ENCODE measurements around the gene KAZN.
"Not testable (repeated sequence)": the region's sequence is repeated elsewhere in the genome, so short reads cannot be mapped to it uniquely, and the experiment has no call there.

Gene KAZN

DNA sequence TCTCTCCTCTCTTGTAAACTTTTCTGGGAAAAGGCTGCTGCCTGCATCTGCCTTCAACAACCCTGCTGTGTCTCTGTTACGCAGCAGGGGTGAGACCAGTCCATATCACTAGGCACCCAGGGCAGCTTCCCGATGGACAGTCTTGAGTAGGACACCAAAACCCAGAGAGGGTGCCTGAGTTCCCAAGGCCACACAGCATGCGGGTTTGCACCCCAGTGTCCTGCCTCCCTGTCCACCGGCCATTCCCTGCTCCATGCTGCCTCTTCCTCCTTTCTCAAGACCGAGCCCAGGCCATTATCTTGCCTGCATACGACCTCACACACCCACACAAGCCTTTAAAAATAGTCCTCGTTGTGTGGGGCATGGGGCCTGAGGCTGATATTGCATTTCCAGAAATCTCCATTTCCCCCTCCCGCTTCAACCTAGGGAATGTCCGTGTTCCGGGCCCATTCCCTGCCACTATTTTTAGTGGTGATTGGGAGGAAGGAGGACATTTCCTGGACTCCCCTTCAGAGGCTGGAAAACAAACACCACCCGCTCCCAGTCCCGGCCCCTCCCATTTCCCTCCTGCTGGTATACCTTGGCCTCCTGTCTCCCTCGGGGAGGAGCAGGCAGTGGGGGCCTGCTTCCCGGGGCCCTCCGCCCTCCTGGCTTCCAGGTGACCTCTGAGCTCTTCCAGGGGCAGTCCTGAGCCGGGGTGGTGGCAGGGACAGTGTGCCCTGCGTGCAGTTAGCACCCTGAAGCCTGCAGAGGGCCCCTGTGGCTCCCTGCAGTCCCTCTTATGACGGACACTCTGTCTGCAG is 422.7 kb downstream of the KAZN start:
- no peak for DNase-seq

DNA sequence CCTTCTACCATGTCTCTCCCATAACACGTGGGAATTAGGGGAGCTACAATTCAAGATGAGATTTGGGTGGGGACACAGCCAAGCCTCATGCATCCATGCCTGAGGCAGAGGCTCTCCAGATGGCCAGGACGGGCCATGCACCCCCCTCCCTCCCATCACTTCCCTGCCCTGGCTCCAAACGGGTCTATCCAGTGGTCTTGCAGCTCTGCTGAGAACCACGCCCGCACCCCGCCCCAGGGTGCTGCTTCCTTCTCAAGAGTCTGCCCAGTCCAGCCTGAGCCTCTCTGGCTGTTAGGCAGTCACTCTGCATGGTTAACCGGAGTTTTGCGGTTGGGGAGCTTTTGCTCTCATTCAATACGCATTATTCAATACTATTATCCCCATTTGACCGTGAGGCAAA is 423.6 kb downstream of the KAZN start:
- DNase-seq: no peak

DNA sequence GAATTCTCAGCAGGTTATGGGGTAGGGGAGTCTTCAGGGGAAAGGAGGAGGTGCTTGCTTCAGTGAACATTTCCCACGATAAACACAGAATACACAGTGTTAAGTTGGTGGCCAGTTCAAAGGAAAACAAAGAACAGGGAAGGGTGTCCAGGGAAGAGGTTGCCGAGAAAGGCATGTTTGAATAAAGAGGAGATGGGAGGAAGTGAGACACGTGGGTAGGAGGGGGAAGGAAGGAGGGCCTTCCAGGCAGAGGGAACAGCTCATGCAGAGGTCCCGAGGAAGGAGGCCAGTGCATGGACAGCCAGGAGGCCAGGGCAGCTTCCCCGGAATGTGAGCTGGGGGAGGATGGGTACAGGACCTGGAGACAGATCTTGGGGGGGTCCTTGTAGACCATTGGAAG is 424.7 kb downstream of the KAZN start:
- DNase-seq: no peak

- DNase-seq: no peak
Measured at GRCh38 chr1:15023976-15024375, 425.5 kb downstream of the KAZN start.

GRCh38 chr1:15026117-15026489 is 427.6 kb downstream of the KAZN start:
- no peak for DNase-seq

DNA sequence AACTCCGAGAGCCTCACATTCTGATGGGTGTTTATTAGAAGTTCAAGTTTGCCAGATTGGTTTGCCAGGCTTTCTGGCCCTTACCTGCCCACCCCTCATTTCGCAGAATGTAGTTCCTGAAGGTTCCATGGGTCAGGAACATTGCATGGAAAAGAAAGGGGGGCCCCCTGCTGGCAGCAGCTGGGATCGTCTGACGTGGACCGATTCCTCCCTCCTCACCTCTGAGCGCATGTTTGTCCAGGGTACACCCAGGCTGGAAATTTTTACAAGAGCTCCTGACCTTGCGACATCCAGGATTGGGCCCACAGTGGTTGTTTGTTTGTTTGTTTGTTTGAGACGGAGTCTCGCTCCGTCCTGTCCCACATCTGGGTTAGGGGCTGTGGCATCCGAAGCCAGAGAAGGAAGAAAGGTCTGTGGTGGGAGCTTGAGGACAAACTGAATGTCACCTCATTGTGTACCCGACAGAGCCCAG is 429.1 kb downstream of the KAZN start:
- no peak for DNase-seq

DNA sequence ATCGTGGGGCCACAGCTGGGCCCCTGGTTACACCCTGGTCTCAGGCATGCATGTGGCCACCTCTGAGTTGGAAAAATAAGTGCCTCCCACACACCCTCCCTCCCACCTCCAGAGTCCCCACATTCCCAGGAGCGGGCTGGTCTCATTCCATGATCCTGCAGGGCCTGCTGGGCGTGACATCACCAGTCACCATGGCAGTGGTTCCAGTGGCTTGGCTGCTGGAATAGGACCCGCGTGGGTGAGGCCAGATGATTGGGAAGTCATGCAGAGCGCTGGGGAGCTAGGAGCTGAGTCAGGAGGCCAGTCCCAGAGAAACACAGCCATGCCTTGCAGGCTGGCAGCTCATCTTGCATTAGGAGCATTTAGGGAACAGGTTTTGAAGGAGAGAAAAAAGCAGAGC is 429.6 kb downstream of the KAZN start:
- DNase-seq: no peak

DNA sequence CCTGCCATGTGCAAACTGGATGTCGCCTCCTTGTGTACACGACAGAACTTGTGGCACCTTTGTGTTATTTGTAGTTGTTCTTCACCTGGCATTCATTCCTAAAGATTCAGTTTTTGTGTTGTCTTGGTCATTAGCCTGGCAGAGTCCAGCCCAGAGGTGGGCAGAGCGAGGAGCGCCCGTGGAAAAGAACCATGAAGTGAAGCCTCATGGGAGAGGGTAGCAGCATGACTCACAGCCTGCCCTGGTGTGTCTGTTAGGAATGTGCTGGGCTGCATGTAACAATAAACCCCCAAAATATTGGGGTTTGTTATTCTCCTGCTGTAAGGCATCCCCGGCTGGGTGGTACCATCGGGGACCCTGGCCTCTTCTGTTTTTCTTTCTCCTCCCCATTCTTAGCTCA is 430.1 kb downstream of the KAZN start:
- DNase-seq: no peak

- DNase-seq: no peak
Measured at GRCh38 chr1:15029036-15029435, 430.6 kb downstream of the KAZN start.

GRCh38 chr1:15029786-15030185 is 431.3 kb downstream of the KAZN start:
- DNase-seq: no peak

GRCh38 chr1:15031251-15031933 is 432.9 kb downstream of the KAZN start:
- DNase-seq: no peak

- no peak for DNase-seq
Measured at GRCh38 chr1:15033264-15033663, 434.8 kb downstream of the KAZN start.

- DNase-seq: no peak
Measured at GRCh38 chr1:15034656-15035055, 436.2 kb downstream of the KAZN start.

DNA sequence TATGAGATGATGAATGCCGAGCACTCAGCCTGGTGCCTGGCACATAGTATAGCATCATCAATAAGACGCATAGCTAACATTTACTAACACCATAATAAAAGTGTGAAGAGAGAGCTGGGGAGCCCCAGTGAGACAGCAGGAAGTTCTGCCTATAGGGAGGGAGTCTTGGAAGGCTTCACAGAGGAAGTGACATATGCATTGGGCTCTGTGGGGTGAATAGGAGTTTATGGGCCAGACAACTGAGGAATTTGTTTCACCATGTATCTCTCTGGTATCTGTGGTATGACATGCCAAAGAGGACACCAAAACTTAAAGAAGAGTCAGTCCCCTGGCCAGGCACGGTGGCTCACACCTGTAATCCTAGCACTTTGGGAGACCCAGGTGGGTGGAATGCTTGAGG is 436.8 kb downstream of the KAZN start:
- no peak for DNase-seq

DNA sequence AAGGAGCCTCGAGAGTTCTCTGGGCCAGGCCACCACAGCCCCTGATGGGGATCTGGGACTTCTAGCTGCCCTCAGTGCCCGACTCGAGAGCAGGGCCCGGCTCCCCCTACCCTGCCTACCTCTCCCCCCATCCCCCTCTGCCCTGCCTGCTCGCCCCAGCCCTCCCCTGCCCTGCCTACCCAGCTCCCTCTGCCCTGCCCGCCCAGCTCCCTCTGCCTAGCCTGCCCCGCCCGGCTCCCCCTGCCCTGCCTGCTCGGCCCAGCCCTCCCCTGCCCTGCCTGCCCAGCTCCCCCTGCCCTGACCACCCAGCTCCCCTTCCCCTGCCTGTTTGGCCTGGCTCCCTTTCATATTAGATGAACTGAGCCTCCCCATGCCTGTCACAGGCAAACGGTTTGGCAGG is 437.6 kb downstream of the KAZN start:
- no peak for DNase-seq

DNA sequence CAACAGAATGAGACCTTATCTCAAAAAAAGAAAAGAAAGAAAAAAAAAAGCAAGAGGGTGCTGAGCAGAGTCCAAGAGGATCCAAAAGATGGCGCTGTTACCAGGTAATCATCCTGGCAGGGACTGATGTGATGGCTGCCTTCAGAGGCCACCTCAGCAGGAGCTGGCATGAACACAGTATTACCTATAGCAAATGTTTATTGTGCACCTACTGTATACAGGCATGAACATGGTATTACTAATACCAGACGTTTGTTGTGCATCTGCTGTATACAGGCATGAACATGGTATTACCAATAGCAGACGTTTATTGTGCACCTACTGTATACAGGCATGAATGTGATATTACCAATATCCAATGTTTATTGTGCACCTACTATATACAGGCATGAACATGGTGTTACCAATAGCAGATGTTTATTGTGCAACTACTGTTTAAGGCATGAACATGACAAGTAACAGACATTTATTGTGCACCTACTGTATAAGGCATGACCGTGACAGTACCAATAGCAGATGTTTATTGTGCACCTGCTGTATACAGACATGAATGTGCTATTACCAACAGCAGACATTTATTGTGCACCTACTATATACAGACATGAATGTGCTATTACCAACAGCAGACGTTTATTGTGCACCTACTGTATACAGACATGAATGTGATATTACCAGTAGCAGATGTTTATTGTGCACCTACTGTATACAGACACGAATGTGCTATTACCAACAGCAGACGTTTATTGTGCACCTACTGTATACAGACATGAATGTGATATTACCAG is 439.9 kb downstream of the KAZN start:
- DNase-seq: no peak

DNA sequence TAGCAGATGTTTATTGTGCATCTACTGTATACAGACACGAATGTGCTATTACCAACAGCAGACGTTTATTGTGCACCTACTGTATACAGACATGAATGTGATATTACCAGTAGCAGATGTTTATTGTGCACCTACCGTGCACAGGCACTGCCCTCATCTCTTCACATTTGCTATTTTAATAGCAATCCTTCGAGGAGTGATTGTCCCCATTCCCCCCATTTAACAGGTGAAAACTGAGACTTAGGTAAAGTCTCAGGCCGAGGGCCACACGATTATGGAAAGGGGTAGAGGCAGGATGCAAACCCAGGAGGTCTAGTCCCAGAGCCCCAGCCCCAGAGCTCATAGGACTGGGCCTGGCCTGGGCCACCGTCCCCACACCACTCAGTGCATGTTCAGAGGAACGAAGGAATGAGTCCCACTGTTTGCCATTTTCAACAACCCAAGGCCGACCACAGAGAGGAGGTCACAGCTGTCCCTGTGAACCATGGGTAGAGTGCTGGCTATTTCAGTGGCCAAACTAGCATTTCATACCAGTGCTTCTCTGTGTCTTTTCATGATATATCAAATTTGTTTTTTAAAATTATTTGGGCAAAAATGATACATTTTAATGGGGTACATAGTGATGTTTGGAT is 440.6 kb downstream of the KAZN start:
- DNase-seq: no peak

- no peak for DNase-seq
Measured at GRCh38 chr1:15039901-15040300, 441.4 kb downstream of the KAZN start.

DNA sequence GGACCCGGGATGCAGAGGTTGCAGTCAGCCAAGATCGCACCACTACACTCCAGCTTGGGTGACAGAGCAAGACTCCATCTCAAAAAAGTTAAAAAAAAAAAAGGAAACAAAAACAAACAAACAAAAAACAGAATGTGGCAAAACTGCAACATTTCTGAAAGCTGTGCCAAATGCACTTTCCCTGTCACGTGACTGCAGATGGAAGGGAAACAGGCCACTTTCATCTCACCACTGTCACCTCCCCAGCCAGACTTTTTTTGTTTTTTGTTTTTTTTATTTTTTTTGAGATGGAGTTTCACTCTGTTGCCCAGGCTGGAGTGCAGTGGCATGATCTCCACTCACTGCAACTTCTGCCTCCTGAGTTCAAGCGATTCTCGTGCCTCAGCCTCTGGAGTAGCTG is 442.2 kb downstream of the KAZN start:
- not testable (repeated sequence) for DNase-seq

GRCh38 chr1:15042866-15043265 is 444.4 kb downstream of the KAZN start:
- DNase-seq: no peak

DNA sequence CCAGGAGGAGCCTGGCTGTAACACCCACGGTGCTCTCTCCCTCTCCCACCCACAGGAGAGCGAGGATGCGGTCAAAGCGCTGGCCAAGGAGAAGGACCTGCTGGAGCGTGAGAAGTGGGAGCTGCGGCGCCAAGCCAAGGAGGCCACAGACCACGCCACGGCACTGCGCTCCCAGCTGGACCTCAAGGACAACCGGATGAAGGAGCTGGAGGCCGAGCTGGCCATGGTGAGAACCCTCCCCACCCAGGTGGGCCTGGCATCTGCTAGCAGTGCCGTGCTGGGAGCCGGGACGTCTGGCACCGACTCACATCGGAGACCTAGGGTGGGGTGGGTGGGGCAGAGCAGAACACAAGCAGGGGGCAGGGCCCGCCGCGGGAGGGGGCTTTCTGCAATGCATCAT is 445.4 kb downstream of the KAZN start:
- no peak for DNase-seq

GRCh38 chr1:15045123-15045522 is 446.6 kb downstream of the KAZN start:
- no peak for DNase-seq

- DNase-seq: no peak
Measured at GRCh38 chr1:15046487-15047165, 448.1 kb downstream of the KAZN start.

Data from central memory CD4-positive, alpha-beta T cell (primary cell).